GM21526 (cell line): Measurements from ENCODE around the gene RSAD1.

ENCODE experiments used
- ATAC-seq: cut with Tn5 transposase; IDR thresholded peaks from one replicate; pipeline ENCODE4 v1.9.1; 2021; ENCODE audit warnings: moderate library complexity; ENCODE audit not compliant: unreplicated experiment, low FRiP score

The RSAD1 gene

DNA sequence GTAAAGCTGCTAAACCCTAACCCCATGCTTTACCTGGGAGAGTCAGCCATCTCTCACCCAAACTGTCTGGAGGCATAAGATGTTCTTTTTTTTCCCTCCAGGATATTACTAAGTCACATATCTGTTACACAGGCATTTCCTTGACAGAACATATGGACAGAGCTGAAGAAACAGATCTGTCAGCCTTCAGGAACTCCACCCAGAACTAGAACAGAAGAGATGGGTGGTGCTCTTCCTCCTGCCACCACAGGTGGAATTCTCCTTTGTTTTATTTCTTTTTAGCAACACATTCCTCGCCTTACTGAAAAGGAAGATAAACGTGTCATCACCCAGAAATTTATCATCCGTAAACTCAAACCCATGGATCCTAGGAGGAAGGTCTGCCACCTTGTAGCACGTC, 38.4 kb downstream of the RSAD1 start:
- no peak for ATAC-seq

DNA sequence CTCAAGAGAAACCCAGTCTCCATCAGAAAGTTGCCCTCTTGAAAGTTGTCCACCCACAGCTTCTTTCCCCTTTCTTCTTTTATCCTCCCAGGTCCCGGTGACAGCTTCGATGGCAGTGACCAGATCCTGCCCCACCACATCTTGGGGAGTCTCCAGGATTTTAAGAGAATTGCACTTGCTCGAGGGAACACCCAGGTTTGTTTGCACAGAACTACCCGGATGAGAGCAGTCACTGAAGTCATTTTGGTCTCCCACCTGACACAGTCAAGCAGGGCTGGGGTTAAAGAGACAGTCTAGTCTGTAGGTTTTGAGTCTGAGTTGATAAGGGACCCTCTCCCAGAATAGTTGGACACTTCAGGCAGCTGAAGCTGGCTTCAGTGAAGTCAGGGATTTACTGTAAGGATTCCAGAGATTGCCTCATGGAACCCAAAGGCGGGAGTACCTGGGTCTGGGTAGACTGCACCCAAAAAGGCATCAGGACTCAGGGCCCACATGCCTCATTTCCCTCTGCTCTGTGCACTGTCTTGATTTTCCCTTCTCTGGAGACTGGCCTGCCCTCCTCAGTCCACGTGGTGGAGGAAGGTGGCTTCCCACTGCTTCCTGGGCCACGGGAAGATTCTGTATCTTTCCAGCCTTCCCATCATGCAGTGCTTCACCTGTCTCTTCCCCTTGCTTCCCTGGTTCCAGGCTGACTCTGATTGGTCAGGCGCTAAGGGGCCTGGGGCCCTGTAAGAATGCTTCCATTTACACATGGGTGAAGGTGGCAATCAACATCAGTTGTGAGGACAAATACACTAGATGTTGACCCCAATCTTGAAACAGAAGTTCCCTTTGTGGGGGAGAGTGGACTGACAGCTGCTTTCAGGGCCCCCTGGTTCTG, 39.1 kb downstream of the RSAD1 start:
- ATAC-seq, result no peak

GRCh38 chr17:50518384-50519023, 39.8 kb downstream of the RSAD1 start:
- no peak for ATAC-seq

- ATAC-seq, result no peak
These were observed 40.6 kb downstream of the RSAD1 start for GRCh38 chr17:50519141-50519834.

DNA sequence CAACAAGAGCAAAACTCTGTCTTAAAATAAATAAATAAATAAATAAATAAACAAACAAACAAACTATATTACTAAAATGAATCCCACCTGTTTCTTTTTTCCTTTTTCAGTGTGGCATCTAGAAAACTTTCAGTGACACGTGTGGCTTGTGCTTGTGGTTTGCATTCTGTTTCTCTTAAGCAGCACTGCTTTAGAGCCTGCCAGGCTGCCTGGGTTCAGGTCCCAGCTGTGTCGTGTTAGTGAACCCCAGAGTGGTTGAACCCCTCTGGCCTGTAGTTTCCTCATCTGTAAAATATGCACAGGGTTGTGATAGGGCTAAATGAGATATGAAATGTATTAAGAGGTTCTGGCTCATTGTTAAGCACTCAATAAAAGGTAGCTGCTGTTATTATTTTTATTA, 41.8 kb downstream of the RSAD1 start:
- ATAC-seq, result no peak

GRCh38 chr17:50521514-50521913, 42.9 kb downstream of the RSAD1 start:
- ATAC-seq, result no peak

- ATAC-seq, result no peak
These were observed 44.1 kb downstream of the RSAD1 start for GRCh38 chr17:50522766-50523165.

DNA sequence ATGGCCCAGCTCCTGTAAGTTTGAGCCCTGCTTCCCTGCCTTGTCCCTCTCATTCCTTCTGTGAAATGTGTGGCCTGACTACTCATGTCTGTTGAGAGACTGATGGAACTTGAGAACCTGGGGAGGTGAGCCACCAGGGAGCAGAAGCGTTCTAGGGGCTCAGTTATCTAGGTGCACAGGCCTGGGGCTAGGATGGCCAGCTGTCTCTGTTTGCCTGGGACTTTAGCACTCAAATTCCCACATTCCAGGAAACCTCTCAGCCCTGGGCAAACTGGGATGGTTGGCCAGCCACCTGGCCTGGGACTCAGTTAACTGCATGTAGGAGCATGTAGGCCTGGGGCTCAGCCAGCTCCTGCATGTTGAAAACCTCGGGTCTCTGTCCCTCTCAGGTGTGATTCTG, 44.5 kb downstream of the RSAD1 start:
- no peak for ATAC-seq

GRCh38 chr17:50524838-50525237, 46.2 kb downstream of the RSAD1 start:
- ATAC-seq, result no peak

GRCh38 chr17:50527155-50527762, 48.6 kb downstream of the RSAD1 start:
- ATAC-seq, result no peak

GRCh38 chr17:50527949-50528474, 49.4 kb downstream of the RSAD1 start:
- no peak for ATAC-seq

- no peak for ATAC-seq
These were observed 51.2 kb downstream of the RSAD1 start for GRCh38 chr17:50529849-50530248.

- no peak for ATAC-seq
These were observed 52.9 kb downstream of the RSAD1 start for GRCh38 chr17:50531428-50532025.

DNA sequence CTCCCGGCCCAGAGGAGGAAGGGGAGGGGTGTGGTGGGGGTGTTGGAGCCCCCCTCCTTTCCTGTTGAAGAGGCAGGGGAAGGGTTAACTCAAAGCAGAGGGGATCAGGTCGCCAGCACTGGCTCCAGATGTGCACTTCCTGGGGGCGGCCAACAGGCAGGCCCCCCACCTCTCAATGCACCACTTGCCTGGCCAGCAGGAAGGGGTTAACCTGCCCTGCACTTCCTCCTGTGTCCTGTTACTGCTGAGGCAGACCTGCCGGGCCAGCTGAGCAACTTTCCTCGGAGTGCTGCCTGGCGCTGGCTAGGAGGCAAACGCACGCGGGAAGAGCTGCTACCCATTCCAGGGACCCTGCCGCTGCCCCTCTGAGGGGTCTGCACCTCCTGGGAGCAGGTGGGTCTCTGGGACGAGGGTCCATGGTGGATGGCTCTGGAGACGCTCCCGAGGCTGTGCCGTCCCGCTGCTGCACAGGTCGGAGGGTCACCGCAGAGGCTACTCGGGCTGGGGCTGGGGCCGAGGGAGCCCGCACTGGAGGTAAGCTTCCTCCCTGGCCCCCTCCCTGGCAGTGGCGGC, 53.9 kb downstream of the RSAD1 start, which contains the start of gene EPN3:
Gene EPN3 (plus strand): TSS at position 284 of the 573 bp plus-strand sequence. CDS start 3,822 bp downstream, outside the sequence.
- ATAC-seq, result no peak

- no peak for ATAC-seq
These were observed 54.5 kb downstream of the RSAD1 start for GRCh38 chr17:50533185-50533584.

- ATAC-seq, result no peak
These were observed 55.1 kb downstream of the RSAD1 start for GRCh38 chr17:50533720-50534148.

DNA sequence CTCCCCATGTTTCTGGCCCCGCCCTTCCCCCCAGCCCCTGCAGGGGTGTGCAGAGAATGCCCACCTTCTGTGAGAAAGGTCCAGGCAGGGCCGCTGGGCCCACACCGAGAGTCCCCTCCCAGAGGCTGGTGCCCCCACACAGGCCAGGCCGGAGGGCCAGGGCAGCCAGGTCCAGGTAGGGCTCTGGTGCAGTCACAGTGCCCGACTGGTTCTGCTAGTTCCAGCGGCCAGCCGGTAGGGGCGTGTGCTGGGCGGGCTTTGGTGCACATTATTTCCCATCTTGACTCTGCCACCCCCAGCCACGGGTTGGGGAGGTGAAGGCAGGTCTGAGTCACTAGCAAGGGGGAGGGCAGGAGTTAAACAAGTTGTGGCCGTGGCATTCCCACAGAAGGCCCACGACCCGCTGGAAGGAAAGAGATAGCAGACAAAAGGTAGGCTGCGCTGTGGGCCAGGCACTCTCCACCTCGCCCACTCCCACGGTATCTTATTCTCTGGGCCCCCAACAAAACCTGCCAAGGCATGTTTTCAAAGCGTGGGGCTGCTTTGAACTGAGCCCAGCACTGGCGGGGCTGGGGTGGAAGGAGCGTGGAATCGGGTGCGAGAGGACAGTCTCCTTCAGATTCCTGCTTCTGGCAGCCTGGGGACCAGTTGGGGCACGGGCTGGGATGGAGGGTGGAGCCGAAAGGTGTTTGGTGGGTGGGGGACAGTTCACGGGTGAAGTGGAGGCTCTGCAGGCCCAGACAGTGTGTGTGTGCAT, 55.7 kb downstream of the RSAD1 start:
- ATAC-seq, result no peak

DNA sequence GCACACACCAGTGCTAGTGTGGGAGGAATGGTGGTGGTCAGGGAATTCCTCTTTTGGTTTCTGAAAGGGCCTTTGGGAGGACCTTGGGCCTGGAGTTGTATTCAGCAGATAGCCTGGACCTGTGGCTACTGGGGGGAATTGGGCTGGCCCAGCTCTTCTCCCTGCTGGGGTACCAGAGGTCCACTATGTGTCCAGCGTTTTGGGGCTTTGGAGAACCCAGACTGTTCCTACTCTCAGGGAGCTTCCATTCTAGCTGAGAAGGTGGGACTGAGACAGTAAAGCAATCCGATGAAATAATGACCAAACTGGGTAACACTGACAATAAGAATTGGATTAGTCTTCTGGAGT, 56.3 kb downstream of the RSAD1 start:
- ATAC-seq, result no peak

DNA sequence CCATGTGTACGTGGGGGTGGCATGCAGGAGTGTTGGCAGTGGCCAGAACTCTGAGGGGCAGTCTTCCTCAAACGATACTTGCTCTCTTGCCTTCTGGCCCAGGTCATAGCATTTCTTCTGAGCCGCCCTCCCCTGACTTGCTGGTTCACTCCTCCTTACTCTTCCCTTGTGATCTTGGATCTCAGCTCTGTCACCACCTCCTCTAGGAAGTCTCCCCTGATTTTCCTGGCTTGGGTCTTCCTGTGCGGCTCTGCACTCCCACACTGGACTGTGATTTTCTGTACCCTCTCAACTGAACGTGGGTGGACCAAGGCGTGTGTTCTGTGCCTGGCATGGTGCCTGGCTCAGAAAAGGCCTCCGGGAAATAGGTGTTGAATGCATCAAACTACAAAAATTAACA, 56.7 kb downstream of the RSAD1 start:
- no peak for ATAC-seq
